OCI-LY3 (cell line): ENCODE results near the gene BTBD6.
"Not testable (repeated sequence)": the region's sequence is repeated elsewhere in the genome, so short reads cannot be mapped to it uniquely, and the experiment has no call there.

Source experiments
- EZH2phosphoT487 ChIP-seq: fragments of 200-600 bp; shearing (Covaris generic); IDR thresholded peaks from 2 replicates; pipeline ENCODE4 v1.6.1; 2018; ENCODE audit warnings: antibody characterized with exemption, mixed run types, low read depth
- TF ChIP-seq, protein P1 (sequence below): fragments of 200-600, 300-600 bp; sonication (generic); IDR thresholded peaks from 2 replicates; pipeline ENCODE4 v1.5.1; 2014; ENCODE audit warnings: antibody characterized with exemption, low read length, low read depth

DNA sequence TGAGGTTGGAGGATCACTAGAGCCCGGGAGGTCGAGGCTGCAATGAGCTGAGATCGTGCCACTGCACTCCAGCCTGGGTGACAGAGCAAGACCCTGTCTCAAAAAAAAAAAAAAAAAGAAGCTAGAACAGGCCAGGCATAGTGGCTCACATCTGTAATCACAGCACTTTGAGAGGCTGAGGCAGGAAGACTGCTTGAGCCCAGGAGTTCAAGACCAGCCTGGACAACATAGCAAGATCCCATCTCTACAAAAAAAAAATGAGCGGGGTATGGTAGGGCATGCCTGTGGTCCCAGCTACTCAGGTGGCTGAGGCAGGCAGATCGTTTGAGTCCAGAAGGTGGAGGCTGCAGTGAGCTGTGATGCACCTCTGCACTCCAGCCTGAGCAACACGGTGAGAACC lies 40.6 kb downstream of the BTBD6 start:
- TF ChIP-seq, protein P1, sequence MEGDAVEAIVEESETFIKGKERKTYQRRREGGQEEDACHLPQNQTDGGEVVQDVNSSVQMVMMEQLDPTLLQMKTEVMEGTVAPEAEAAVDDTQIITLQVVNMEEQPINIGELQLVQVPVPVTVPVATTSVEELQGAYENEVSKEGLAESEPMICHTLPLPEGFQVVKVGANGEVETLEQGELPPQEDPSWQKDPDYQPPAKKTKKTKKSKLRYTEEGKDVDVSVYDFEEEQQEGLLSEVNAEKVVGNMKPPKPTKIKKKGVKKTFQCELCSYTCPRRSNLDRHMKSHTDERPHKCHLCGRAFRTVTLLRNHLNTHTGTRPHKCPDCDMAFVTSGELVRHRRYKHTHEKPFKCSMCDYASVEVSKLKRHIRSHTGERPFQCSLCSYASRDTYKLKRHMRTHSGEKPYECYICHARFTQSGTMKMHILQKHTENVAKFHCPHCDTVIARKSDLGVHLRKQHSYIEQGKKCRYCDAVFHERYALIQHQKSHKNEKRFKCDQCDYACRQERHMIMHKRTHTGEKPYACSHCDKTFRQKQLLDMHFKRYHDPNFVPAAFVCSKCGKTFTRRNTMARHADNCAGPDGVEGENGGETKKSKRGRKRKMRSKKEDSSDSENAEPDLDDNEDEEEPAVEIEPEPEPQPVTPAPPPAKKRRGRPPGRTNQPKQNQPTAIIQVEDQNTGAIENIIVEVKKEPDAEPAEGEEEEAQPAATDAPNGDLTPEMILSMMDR, result not testable (repeated sequence)
- TF ChIP-seq EZH2phosphoT487, result not testable (repeated sequence)
